Erythroblast (primary cell): Measurements from ENCODE around the gene C1QL2.

Source experiments
- DNase-seq, 2 experiments: peaks; one replicate each; lab custom pipeline; 2025; lab: John Stamatoyannopoulos, UW
- GATA1 ChIP-seq: IDR thresholded peaks from 2 replicates; pipeline ENCODE4 v1.6.1; 2011; ENCODE audit warnings: low read depth, mild to moderate bottlenecking, control low read depth, low read length, moderate library complexity
- POLR2A ChIP-seq: IDR thresholded peaks from 2 replicates; pipeline ENCODE4 v1.6.1; 2011; ENCODE audit warnings: mild to moderate bottlenecking, low read length

Gene C1QL2

DNA sequence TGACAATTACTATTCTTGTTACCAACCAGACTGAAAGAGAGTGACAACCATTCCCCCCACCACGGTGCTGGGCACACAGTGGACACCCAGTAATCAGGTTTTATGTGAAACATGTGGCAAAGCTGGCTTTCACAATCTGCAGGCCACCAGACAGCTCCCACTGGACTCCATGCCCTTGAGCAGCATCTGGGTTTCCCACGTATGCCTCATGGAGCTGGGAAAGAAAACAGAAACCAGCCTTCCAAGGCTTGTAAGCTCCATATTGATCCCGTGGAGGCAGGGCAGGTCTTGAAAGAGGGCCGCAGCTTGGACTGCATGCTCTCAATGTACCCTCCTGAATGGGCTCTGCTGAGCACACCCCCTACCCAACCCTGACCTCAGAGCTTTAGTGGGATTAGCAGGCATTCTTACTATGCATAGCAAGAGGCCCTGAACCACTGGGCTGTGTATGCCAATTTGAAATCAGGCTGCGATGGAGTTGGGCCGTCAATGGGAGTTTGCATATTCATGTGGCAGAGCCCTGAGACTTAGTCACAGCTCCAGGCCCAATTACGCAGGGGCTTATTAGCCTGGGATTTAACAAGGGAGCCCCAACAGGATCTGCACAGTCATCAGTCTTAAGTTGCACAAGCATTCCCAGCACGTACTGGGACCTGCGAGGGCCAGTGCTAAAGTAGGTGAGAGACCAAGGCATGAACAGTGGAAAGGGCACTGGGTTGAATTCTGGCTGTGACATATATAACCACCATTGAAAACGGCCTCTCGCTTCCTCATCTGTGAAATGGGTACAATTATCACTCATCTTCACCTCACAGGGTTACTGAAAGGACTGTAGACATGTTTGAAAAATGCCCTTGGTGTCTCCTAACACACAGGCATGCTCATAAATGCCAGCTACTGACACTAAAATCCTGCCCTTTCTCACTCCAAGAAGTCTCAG is 10.5 kb downstream of the C1QL2 start:
- DNase-seq = no peak
- TF ChIP-seq POLR2A (no peak), GATA1 (no peak)

DNA sequence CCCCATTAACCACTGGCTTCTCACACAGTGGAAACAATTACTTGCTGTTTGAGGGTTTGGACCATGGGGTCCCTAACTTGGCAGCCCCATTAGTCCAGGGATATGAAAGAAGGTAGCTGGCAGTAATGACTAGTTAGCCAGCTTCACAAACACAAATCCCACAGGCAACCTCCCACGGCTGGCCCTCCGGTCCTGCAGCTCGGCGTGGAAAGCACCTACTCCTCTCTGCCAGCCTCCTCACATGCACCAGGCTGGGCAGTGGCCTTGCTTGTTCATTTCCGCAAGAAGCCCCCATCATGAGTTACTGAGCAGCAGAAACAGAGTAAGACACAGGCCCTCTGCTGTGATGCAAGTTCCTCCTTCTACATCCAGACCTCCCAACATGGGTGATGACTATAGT is 13.7 kb downstream of the C1QL2 start:
- TF ChIP-seq POLR2A (no peak), GATA1 (no peak)

DNA sequence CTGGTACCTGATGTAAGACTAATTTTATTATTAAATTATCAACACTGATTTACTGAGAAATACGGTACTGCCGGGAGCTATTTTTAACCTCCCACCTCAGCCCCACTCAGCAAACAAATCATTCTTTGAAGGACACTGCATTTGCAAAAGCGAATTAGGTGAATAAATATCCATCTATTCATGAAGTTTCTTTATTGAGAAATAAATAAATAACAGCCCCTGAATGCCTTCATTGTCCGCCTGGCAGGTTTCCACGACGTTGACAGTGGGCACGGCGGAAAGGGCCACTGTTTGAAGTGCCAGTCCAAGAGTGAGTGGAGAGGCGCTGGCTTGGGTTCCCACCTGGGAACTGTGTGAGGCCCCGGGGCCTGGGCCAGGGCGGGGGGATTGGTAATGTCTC is 15.7 kb downstream of the C1QL2 start:
- no peak for TF ChIP-seq GATA1
- TF ChIP-seq POLR2A = no peak
- no peak for DNase-seq

More for the DNA sequence above, 13.7 kb downstream of the C1QL2 start:
- no peak for DNase-seq

DNA sequence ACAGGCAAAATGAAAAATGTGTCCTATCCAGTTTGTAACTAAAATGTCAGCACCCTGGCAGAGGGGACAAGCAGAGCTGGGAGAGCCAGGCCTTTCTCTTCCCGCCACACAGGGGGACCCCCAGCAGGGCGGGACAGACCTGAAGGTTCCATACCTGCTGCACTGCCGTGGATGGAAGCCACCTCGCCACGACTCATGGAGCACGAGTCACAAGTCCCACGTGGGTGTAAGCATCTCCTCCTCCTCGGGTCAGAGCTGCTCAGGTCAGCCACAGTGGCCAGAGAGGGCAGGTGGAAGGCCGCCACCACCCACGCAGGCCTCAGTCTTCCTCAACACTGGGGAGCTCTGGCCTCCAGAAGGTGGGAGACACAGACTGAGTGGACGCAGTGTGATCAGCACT is 21.0 kb downstream of the C1QL2 start:
- TF ChIP-seq POLR2A = no peak
- no peak for TF ChIP-seq GATA1
- DNase-seq = no peak

DNA sequence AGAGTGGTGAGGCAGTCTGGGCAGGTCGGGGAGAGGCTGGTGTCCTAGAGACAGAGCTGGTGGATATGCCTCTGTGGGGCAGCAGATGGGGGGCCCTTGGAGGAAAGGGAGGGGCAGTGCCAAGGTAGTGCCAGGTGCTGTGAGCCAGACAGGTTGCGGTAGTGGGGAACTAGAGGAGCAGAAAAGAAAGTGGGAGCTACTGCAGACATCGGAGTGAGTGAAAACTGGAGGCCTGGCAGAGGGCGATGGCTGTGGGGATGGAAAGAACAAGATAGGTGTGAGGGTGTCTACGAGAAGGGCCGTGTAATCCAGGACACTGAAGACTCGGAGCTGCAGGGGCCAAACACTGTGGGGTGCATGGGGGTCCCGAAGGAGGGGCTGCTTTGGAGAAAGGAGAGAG is 21.7 kb downstream of the C1QL2 start:
- TF ChIP-seq GATA1 = no peak
- no peak for TF ChIP-seq POLR2A
- no peak for DNase-seq

DNA sequence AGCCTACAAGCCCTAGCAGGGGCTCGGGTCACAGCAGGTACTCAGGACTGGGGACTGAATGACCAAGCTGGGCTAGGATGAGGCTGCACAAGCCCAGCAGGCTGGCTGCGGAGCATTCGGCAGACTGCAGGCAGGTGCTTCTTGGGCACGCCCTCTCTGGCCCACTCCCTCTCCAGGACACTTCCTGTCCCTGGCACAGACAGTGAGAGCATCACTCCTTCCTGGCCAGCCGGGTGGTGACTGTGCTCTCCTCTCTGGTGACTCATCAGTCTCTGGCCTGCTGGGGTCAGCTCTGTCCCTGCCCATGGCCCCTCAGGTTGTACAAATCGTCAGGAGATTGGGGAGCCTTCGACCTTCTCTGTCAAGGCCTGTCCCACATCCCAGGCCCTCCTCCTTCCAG is 22.5 kb downstream of the C1QL2 start:
- TF ChIP-seq POLR2A (no peak), GATA1 (no peak)
- no peak for DNase-seq

DNA sequence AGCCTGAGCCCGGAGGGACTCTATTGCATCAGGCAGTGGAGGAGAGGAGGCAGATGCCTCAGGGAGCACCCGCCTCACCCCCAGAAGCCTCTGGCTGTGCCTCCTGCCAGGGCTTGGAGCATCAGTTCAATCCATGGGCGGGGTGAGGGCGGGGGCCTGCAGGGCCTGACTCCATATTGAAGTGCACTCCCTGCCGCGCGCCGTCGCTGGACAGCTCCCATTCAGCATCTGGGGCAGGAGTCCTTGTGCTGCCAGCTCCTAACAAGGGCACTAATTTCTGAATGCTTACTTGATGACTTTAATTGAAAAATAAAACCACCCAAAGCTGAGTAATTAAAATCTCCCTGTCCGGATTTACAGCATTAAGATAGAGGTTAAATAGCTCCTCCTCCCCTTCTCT is 23.8 kb downstream of the C1QL2 start:
- TF ChIP-seq GATA1 (no peak), POLR2A (no peak)
- DNase-seq = no peak

DNA sequence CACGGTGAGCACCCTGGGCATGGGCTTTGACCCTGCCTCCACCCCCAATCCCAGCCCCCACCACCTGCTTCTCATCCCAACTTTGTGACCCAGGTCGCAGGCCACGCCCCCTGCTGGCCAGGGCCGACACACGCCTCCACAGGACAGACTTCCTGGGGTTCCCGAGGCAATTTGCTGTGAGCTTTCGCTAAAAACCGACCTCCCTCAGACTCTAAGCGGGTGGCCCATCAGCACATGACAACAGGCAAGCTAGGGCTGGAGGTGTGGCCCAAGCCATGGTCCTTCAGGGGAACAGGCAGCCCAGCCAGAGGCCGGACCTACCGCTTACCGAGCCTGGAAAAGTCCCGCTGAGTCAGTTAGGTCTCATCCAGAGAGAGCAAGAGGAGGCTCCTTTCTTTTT is 31.9 kb downstream of the C1QL2 start:
- no peak for TF ChIP-seq GATA1
- peak; percentile 32 to 54 for DNase-seq

DNA sequence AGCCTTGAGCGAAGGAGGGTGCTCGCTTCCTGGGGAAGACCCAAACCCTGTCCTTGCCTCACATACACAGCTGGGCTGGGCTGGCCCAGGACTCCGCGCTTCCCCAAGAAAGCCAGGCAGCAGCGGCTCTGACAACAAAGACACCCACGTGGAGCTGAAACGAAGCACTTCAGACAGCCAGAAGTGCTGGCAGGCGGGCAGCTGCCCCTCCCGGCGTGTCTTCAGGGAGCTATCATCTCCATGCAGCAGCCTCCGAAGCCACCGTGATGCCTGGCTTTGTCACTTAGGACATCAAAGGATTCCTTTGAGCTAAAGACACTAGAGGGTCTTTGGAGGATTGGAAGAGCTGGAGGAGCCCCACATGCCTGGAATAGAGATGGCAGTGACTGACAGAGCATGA is 35.2 kb downstream of the C1QL2 start:
- DNase-seq = no peak

DNA sequence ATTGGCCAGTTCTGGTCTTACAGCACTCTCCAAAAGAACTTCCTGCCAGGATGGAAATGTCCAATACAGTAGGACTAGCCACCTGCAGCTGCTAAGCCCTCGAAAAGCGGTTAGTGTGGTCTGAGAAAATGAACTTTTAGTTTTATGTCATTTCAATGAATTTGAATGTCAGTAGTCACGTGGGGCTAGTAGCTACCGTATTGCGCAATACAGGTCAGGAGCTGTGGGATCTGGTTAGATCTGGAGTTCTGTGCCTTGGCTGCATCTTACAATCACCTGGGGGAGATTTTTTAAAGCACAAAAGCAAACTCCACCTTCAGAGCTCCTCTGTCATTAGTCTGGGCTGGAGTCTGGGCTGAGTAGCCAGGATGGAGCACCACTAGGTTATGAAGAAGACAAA is 35.9 kb downstream of the C1QL2 start:
- no peak for DNase-seq
- TF ChIP-seq GATA1 (no peak), POLR2A (no peak)

More for the DNA sequence above, 35.2 kb downstream of the C1QL2 start:
- no peak for TF ChIP-seq GATA1
- no peak for TF ChIP-seq POLR2A

DNA sequence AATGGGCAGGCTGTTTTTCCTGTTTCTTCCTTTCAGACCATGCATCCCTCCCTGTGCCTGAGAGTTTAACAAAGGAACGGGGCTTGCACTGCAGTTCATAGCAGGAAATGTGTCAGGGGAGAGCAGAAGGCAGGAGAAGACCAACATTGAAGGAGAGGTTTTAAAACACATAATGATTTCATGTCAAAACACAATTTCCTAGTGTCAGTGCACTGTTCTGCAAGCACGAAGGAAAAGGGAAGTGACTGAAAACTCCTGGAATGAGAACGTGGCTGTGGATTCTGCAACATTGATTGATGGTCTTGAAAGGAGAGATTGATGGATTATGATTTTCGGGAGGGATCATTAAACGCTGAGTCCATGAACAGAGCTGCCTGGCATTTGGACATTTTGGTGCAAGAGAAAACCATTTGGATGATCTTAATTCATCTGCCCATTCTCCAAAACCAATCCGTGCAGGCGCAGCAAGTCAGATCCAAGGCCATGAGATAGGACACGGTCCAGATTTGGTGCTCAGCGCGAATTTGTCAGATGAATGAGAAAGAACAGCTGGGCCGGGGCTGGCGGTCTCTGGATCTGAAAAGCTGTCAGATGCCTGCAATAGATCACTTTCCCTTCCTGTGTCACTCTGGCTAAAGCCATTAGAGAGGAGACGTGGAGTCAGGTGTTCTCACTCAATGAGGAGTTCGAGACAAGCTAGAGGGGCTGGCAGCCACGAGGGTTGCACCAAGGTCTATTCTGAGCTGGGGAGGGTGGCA is 38.4 kb downstream of the C1QL2 start:
- no peak for DNase-seq
- TF ChIP-seq GATA1 (no peak), POLR2A (no peak)

DNA sequence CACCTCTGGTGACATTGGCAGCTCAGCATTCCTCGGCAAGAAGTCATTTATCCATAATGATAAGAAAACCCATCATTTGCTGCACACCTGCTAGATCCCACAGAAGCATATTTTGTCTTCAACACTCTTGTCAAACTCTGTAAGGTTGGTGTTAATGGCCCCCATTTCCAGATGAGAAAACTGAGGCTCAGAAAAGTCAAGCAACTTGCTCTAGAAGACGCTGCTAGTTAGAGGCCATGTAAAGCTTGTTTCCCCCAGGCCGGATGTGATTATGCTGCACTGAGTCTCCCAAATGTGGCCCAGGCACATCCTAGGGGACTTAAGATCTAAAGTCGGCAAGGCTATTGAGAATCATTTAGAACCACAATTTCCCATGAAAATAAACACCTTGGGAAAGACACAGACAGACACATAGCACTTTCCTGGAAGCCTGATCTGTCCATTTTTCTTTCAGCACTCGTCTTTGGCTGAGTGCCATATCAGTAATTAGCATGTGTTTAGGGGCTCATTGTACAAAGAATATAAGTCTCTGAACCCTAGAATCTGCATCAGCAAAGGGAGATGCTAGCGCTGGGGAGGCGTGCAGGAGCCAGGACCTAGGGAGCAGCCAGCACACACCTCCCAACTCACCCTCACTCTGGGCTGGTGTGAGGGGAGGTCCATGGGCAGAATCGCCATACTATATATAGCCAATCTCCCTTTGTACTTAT is 39.3 kb downstream of the C1QL2 start:
- TF ChIP-seq POLR2A (no peak), GATA1 (no peak)

DNA sequence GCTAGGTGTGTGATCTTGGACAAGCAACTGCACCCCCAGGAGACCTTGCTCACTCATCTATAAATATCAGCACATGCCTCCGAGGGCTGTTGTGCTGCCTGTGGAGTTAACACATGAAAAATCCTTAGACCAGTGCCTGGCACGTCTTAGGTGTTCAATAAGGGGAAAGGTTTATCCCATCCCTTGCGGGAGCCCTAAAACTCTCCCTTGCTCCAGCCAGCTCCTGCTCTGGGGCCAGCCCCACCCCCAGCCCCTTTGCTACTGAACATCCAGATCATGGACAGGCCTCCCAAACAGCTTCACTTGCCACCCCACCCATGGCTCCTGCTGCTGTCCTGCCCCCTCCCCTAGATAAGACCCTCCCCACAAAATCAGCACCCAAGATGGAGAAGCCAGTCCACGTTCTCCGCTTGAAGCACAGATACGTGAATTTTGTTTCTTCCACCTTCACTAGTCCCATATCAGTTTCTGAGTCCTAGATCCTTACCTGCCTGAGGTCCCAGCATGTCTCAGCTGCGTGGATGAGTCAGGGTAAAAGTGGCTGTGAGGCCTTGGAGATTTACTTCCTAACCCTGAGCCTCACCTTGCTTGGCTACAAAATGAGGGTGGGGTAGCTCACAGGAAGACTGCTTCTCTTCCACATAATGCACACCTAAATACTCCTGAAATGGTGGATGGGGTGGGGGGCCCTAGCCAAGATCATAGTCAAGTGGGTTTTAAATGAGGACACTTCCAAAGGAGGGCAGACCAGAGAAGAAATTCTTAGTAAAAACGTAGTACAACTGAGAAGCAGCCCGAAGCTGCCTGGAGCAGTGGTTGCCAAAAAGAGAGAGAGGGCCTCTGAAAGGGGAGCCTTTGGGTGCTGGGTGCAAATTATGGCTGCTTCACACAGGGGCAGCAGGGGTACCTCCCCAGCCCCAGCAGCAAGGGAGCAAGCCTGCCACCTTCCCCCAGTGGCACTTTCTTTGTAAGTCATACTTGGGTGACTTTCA is 40.4 kb downstream of the C1QL2 start:
- TF ChIP-seq POLR2A (no peak), GATA1 (no peak)
- DNase-seq = no peak

More for the DNA sequence above, 39.3 kb downstream of the C1QL2 start:
- DNase-seq = peak; percentile 7 to 22

DNA sequence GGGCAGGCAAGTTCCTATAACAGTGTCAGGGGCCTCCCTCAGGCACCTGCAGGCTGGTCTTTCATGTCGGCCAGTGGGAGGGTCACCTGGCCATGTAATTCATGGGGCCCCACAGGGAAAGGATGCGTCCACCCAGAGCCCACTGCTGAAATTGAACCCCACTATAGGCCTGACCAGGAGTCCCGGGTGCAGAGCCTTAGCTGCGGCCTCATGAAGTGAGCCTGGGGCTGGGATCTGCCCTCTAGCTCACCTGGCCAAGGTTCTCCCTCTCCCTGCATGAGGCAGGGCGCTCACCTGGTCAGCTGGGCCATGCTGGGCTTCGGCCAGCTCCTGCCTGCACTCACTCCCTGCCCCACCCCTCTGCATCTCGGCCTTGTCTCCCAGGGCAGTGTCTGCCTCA is 41.1 kb downstream of the C1QL2 start:
- DNase-seq = no peak
- TF ChIP-seq GATA1 = no peak
- TF ChIP-seq POLR2A = no peak
